A549 treated with ZK216348 at 1 μM for 4 hours (cell line): Measurements from ENCODE around the gene TMEM135. TPM values are rescaled to one million over a fixed set of nuclear protein-coding genes. Genes with fewer than 3 reads are reported as not detected.

ENCODE experiments used
- total RNA-seq: library from RNA; stranded (reverse); fragments of 200-300 nt; extraction: Qiagen RNA extraction; gene quantifications from 5 replicates; pipeline ENCODE4 v1.2.3, GENCODE V29; 2022; ENCODE audit warnings: low read depth

TMEM135 gene
- 9.7 to 13.3 TPM (median 10.5 TPM) in 5 replicates for total RNA-seq

DNA sequence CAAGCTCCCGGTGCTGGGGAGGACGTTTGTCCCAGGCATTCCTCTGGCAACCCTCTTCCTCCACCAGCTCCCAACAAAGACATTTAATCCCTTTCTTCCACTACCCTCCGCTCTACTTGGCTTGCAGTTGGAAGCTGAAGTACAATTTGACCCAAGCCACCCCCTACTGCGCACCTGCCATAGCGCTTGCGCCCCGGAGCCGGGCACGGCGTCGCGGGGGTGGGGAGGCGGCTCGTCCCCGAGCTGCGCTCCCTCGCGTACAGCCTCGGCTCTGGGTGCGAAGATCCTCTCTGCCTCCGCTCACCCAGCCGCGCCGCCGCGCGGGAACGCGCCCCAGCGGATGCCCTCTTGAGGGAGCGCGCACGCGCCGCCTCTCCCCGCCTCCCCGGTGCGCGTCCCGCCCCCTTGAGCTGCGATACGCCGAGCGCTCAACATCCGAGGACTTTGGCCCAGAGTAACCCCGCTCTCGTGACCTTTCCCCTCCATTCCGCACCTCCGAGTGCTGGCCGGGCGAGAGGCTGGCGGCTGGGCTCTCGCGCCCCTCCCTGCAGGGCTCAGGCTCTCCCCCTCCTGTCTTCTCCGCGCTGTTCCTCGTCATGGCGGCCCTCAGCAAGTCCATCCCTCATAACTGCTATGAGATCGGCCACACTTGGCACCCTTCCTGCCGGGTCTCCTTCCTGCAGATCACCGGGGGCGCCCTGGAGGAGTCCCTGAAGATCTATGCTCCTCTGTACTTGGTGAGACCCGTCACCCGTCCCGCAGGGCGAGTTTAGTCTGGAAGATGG lies at the start of gene TMEM135:
Gene TMEM135, plus strand, starts transcription at position 485 of the 785 bp plus-strand sequence. Its CDS starts 112 bp downstream, at position 597.

Other genes starting within 250 kb of the TMEM135 start
- gene PRSS23, start 237.4 kb upstream of the TMEM135 start, total RNA-seq: 415 to 532 TPM (median 475 TPM) in 5 replicates
- 0.87 to 1.4 TPM (median 1.3 TPM) in 5 replicates for gene FZD4, start 82.5 kb upstream of the TMEM135 start, total RNA-seq